GM19372 (cell line): ENCODE results near the gene MYL6B.
"Not testable (repeated sequence)": the region's sequence is repeated elsewhere in the genome, so short reads cannot be mapped to it uniquely, and the experiment has no call there.

ENCODE experiments used
- ATAC-seq: cut with Tn5 transposase; IDR thresholded peaks from one replicate; pipeline ENCODE4 v1.9.1; 2021; ENCODE audit warnings: mild to moderate bottlenecking, low read depth, moderate library complexity; ENCODE audit not compliant: unreplicated experiment

MYL6B gene

DNA sequence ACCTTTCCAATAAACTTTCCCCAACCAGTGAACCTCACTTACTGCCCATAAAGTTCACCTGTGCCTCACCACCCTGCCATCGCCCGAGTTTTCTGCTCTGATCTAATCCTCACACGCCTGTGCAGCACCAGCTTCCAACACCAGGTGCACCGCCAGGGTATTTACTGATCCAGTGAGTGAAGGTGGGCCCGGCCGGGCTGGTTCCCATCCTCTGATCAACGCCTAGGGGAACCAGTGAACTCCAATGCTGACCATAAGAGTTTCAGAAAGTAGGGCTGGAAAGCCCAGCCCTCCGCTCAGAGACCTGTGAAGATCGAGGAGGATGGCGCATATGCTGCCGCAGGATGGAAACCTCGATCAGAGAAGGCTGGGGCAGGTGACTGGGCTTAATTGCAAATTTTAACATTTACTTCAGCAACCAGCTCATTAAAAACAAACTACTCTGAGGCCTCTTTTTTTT is 685 bp upstream of the MYL6B start:
- ATAC-seq: peak; percentile 37

DNA sequence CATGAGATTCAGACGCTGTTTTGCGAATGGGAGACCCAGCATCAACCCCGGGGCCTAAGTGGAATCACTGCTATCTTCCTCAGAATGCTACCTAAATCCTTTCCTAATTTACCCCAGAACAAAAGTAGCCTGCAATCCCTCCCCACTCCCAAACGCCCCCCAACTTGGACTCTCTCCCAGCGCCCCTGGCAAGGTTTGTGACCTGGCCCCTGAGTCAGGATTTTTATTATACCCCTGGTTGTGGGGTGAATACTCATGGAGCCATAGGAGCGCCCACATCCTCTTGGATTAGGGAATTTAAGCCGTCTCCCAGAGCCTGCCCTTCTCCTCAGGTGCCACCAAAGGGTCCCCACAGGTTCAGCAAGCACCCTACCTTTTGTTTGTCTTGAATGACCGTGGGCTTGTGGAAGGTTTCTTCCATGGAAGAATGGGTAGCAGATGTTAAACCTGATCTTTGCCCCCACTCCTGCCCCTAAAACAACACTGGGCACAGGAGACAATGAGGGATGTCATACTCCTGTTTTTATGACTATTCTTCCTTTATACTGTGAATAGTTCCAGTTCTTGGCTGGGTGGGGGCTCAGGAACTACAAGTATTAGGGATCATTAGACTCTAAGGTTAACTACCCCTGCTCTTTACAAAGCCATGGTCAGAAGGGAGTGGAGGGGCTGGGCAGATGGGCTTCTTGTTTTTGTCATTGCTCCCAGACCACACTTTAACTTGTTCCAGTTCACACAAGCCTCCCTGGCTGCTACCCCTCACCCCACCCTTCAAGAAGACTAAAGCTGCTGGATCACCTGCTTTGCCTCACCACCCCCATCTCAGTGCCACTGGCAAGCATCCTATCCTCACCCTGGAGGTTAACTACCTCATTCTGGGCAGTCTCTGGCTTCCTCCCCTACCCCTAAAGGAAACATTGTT is 630 bp downstream of the MYL6B start:
- ATAC-seq: no peak

DNA sequence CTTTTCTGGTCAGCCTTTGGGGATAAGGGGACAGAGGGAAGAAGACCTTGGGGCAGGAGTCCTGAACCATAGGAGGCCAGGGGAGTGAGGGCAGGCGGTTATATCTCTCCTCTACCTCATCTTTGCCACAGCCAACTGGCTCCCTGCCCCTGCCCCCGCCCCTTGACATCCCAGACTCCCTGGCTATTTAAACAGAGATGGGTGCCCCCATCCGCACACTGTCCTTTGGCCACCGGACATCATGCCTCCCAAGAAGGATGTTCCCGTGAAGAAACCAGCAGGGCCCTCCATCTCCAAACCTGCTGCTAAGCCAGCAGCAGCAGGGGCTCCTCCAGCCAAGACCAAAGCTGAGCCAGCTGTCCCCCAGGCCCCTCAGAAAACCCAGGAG is 1.3 kb downstream of the MYL6B start:
- no peak for ATAC-seq

DNA sequence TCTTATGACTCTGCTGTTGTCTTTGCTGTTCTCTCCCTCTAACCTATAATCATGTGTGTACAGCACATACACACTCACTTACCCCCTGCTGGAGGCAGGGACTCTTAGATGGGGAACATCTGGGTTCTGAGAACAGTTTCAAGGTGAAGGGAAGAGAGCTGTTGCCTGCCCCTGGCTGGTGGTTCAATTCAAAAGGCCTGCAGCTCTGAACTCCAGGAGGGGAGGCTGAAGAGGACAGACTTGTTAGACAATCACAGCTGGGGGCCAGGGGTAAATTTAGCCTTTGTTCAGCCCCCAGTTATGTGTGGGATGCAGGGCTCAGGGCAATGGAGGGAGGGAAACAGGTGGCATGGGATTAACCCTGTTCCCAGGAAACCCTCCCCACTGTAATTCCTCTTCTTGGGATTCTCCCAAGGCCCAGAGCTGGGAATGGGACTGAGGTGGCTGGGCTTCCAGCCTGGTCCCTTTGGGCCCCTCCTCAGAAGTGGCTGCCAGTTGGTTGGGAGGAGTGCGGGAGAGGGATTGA is 1.9 kb downstream of the MYL6B start:
- no peak for ATAC-seq

DNA sequence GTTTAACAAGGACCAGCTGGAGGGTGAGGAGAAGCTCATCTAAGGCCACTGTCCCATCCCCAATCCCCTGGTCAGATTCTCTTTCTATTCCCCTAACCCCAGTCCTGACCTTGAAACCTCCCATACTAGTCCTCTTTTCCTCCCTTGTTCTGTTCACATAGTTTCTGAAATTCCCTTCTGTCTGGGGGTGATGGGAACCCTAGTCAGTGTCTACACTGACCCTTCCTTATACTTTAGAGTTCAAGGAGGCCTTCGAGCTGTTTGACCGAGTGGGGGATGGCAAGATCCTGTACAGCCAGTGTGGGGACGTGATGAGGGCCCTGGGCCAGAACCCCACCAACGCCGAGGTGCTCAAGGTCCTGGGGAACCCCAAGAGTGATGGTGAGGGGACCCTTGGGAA is 2.4 kb downstream of the MYL6B start:
- no peak for ATAC-seq

DNA sequence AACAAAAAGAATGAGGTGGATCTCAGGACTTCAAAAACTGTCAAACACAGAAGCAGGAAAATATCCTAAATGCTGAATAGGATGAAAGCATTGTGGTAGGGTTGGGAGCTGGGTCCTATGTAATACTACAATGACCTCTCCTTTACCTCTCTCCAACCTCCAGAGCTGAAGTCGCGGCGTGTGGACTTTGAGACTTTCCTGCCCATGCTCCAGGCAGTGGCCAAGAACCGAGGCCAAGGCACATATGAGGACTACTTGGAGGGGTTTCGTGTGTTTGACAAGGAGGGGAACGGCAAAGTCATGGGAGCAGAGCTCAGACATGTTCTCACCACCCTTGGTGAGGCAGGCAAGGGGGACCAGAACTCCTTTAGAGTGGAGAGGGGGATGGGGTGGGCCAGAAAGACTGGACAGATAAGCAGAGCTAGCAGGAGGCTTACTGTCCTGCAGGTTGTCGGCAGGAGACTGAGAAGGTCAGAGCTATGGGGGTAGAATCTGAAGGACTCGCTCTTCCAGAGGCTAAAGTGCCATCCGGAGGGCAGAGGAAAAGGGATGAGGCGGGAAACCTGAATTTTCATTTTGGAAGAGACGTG is 3.0 kb downstream of the MYL6B start:
- ATAC-seq: no peak

DNA sequence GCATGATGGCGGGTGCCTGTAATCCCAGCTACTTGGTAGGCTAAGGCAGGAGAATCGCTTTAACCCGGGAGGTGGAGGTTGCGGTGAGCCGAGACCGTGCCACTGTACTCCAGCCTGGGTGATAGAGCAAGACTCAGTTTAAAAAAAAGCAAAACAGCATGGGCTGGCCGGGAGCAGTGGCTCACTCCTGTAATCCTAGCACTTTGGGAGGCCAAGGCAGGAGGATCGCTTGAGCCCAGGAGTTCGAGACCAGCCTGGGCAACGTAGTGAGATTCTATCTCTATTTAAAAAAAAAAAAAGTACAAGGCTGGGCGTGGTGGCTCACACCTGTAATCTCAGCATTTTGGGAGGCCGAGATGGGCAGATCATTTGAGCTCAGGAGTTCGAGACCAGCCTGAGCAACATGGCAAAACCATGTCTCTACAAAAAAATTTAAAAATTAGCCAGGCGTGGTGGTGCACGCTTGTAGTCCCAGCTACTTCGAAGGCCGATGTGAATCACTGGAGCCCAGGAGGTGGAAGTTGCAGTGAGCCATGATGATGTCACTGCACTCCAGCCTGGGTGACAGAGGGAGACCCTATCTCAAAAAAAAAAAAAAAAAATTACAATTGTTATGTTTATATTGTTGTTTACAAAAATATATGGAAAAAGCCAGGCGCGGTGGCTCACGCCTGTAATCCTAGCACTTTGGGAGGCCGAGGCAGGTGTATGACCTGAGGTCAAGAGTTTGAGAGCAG is 4.2 kb downstream of the MYL6B start:
- not testable (repeated sequence) for ATAC-seq

DNA sequence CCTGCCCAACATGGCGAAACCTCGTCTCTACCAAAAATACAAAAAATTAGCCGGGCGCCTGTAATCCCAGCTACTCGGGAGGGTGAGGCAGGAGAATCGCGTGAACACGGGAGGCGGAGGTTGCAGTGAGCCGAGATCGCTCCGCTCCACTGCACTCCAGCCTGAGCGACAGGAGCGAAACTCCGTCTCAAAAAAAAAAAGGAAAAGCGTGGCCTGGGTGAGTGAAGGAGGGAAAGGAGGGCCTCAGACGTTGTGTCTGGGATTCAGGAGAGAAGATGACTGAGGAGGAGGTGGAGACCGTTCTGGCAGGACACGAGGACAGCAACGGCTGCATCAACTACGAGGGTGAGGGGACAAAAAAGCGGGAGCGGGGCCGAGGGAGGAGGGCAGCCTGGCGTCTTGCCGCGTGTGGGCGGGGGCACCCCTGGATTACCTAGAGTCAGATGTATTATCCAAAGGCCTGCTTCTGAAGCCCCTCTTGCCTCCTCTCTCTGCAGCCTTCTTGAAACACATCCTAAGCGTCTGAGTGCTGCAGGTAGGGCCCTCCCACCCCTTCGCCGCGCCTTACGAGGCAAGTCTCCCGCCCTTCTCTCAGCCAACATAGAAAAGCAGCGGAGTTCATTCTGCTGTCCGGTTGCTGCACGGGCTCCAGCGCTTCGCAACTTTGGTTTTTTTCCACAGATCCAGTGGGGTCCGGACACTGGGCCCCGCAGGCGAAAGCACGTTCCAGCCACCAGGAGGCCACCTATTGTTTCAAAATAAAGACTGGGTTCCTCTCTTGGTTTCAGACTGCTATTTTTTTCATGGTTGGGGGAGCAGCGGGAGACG is 5.0 kb downstream of the MYL6B start:
- peak; percentile 28 for ATAC-seq

DNA sequence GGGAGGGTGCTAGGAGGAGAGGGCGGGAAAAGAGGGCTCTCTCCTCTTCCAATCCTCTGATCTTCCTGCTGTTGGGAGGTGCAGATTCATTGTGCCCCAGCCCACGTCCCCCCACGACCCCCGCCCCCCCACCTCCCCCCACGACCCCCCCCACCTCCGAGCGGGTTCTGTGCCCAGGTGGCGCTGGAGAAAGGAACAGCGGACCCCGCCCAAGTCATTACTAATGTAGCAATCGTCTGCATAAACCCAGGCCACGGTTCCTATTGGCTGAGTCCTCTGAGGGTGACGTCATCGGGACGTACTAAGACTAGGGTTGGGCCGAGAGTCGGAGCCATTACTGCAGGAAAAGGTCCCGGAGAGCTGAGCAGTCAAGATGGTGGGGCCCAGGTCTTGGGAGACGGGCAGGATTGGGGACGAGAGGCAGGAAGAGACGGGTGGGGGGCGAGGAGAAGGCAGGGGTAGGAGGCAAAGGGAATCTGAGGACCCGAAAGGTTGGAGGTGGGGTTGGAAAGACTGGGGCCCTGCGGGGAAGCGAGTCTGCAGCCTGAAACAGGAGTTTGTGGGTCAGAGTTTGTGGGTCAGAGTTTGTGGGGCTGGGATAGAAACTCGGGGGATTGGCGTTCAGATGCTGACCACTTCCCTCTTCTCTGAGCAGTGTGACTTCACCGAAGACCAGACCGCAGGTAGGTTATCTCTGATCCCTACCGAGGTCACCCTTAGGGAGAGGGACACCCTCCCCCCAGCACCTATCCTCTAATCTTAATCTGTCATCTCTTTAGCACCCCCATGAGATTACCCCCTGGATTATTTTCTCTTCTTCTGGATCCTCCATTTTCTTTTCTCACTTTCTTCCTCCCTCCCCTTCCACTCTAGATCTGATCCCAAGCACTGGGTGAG is 5.9 kb downstream of the MYL6B start, which contains the start of gene MYL6:
MYL6 (plus strand) TSS at position 331 of the 897 bp plus-strand sequence; CDS start at position 374, 43 bp downstream.
- peak; percentile 83 for ATAC-seq

DNA sequence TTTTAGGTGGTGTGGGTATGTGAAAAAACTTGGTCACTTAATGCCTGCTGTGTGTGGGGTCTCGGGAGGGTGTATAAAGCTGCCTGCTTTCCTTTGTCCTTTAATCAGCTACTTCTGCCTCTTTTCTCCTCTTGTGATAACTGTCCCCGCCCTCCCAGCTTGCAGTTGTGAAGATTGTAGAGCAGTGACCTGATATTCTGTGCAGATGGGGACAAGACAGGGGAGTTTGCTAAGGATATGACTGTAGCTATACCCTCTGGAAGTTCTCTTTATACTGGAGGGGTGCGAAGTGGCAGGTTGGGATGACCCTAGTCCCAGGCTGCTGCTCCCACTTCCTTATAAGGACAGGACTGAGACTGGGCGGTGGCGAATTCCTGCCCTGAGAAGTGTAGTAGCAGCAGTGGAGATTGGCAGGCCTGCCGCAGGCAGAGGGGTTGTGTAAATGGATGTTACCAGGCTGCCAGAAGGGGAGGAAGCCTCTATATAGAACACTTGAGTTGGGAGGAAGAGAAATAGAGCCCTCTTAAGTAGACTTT is 6.6 kb downstream of the MYL6B start:
- ATAC-seq: no peak

DNA sequence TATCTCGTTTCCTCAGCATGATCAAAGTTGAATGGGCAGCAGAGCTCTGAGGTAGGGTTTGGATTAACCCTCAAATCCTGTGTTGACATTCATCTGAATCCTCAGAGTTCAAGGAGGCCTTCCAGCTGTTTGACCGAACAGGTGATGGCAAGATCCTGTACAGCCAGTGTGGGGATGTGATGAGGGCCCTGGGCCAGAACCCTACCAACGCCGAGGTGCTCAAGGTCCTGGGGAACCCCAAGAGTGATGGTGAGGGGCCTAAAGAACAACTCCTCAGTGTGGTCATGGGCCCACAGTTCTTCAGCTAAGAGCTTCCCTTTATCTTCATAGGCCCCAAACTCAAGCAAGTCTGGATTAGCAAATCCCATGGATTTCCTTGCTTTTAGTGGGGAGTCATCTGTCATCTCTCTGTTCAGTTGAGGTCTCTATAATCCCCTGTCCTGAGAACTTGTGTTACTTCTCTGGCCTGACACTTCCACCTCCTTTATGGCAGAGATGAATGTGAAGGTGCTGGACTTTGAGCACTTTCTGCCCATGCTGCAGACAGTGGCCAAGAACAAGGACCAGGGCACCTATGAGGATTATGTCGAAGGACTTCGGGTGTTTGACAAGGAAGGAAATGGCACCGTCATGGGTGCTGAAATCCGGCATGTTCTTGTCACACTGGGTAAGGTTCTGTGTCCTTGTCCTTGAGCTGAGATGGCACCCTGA is 7.2 kb downstream of the MYL6B start:
- no peak for ATAC-seq

DNA sequence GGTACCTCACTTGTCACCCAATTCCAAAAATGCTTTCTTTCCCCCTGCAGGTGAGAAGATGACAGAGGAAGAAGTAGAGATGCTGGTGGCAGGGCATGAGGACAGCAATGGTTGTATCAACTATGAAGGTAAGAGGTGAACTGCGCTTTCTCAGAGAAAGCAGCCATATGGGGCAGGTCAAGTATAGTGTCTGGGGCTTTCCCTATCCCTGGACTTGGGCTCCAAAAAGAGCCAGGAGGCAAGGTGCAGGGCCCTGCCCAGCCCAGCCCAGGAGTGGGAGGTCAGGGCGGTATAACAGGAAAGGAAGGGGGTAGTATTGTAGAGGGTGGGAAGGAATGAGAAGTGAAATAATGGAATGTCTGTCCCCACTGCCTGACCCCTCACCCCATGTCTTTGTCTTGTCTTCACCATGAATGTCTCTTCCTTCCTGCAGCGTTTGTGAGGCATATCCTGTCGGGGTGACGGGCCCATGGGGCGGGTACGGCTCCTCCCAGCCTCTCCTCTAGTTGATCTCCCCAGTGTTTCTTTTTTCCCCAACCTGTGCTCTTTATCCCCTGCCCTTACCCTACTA is 7.9 kb downstream of the MYL6B start:
- no peak for ATAC-seq

DNA sequence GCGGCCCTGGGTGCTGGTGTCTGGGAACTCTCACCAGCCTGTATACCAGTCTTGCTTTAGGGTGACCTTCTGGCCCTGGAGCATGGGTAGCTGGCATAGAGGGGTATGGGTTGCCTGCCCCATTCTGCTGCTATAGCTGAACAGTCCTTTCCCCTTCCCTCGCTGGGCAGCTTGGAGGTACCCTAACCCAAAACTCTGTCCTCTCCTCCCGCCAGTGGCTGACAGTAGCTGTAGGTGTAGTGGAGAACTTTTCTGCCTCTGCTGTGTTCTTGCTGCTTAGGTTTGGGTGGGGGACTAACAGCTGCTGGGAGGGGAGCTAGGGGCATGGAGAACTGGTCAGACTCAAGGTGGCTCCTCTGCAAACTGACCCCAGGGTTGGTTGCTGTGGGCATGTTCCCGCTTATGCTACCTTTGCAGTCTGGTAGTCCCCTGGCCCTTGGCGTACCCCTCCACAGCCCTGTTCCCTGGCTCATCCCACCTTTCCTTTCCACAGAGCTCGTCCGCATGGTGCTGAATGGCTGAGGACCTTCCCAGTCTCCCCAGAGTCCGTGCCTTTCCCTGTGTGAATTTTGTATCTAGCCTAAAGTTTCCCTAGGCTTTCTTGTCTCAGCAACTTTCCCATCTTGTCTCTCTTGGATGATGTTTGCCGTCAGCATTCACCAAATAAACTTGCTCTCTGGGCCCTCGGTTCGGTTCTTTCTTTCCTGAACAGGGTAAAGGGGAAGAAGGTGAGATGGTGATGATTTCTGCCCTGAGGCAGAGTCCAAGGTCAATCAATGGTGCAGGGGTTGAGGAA is 8.7 kb downstream of the MYL6B start:
- ATAC-seq: no peak

DNA sequence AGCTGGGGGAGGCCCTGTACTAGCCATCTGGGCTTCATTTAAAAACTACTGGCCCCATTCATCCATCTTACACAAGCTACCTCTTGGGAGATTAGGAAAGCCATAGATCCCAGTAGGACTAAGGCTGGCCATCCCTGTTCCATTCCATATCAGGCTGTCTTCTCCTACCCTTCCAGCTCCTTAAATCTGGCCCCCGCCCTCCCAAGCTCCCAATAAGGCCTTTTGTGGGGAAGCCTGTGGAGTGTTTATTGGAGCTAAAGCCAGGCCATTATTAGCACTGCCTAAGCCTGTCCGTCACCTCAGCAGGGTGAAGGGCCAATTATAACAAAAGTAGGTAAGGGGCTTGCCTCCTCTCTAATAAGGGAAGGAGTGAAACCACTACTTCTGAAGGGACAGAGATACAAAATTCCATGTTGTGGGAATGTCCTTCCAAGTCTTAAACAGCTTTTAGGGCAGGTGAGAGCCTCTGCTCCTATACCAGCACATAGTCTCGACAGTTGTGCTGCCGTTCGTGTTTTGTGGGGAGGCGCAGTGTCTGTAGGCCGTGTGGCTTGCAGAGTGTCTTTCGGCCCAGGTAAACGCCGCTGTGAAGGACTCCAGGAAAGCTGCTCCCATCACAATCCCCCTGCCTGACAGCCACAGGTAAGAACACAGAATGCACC is 9.4 kb downstream of the MYL6B start:
- ATAC-seq: no peak

DNA sequence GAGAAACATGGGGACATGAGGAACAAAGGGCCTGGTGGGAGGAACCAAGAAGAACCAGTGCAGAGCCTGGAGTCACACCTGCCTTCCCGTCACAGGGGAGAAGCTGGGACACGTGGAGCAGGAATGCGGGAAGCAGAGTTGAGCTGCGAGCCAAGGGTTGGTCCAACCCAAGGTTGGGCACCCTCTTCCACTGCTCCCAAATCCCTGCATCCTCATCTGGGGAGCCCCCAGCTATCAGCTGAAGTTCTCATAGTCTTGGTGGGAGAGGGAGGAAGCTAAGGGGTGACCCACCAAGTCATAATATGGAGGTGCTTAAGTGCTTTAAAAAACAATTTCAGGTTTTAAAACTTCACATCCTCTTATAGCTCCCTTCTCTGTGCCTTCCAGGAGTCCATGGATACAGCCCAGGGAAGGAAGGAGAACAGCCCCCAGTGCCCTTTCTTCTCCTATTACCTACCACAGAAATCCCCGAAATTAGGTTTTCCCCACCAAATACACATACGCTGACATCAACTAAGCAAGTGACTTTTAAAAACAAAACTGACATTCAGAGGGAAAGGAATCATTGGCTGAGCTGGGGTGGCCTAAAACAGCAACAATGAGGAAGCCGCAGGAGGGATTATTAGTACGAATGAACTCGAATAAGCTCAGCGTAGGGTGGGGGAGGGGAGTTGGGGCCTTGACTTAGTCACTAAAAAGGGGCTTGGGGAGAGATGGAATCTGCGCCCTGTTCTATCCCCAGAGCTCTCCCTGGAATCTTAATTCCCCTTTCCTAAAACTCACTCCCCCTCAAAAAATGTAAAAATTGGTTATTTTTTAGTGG is 10.3 kb downstream of the MYL6B start:
- no peak for ATAC-seq
